Osteocyte (in vitro differentiated cells): Measurements from ENCODE around the gene TTLL1. TPM values are rescaled to one million over a fixed set of nuclear protein-coding genes. Genes with fewer than 3 reads are reported as not detected.

Experiments used
- DNase-seq: peaks from one replicate; pipeline ENCODE4 v3.0.0; 2021; ENCODE audit warnings: mixed read lengths; ENCODE audit not compliant: unreplicated experiment; ENCODE audit errors: extremely low spot score
- H3K27ac Mint-ChIP-seq: one replicate; pipeline ENCODE4 v1.8.0; 2021; ENCODE audit warnings: mild to moderate bottlenecking, mixed read lengths; ENCODE audit not compliant: unreplicated experiment
- H3K27me3 Mint-ChIP-seq: one replicate; pipeline ENCODE4 v1.8.0; 2021; ENCODE audit warnings: mixed read lengths; ENCODE audit not compliant: unreplicated experiment
- H3K36me3 Mint-ChIP-seq: one replicate; pipeline ENCODE4 v1.8.0; 2021; ENCODE audit warnings: mixed read lengths; ENCODE audit not compliant: unreplicated experiment
- H3K4me1 Mint-ChIP-seq: one replicate; pipeline ENCODE4 v1.8.0; 2021; ENCODE audit warnings: mixed read lengths; ENCODE audit not compliant: unreplicated experiment
- H3K4me3 Mint-ChIP-seq: one replicate; pipeline ENCODE4 v1.8.0; 2021; ENCODE audit warnings: mild to moderate bottlenecking, moderate library complexity, mixed read lengths; ENCODE audit not compliant: unreplicated experiment
- H3K9me3 Mint-ChIP-seq: one replicate; pipeline ENCODE4 v1.8.0; 2021; ENCODE audit warnings: mixed read lengths; ENCODE audit not compliant: unreplicated experiment
- CTCF ChIP-seq: fragments of 200-600 bp; sonication (generic); IDR thresholded peaks from 2 replicates; pipeline ENCODE4 v1.5.0; 2021; ENCODE audit warnings: antibody characterized with exemption, mild to moderate bottlenecking, moderate library complexity
- long read RNA-seq: library from polyadenylated mRNA; unstranded; transcript quantifications from one replicate; pipeline ENCODE4 v2.0.0, GENCODE V29; 2021
- total RNA-seq: library from RNA; stranded (reverse); gene quantifications from 2 replicates; pipeline ENCODE4 v1.2.1, GENCODE V29; 2021

Gene TTLL1
- 16.5 and 21.5 TPM in 2 replicates for total RNA-seq
- long read RNA-seq, transcript TTLL1-201 (11 exons, 1,645 nt) = major isoform, 50 of 73 reads
- long read RNA-seq, partial matches to known transcripts = 9 of 73 reads
- long read RNA-seq, other reads (novel, unspliced or antisense) = 12 of 73 reads

- H3K4me3 Mint-ChIP-seq = peak within 1 kb of the TSS; percentile 86
- H3K36me3 Mint-ChIP-seq = peaks cover 8% of the 10 kb centered on the region
- peak; percentile 94 for DNase-seq
- peaks cover 13% of the 10 kb centered on the region for H3K4me1 Mint-ChIP-seq
- no peak for TF ChIP-seq CTCF
- H3K27me3 Mint-ChIP-seq = no peaks in the 10 kb centered on the region
- H3K27ac Mint-ChIP-seq = peak within 1 kb of the TSS; percentile 87
- H3K9me3 Mint-ChIP-seq = no peaks in the 10 kb centered on the region
These were observed at the start of gene TTLL1 for GRCh38 chr22:43088984-43089717. Gene TTLL1, minus strand, starts transcription at chr22:43089391. Its CDS starts 13,805 bp downstream, at chr22:43075586.

- TF ChIP-seq CTCF = no peak
- Mint-ChIP-seq H3K9me3 (no peaks in the 10 kb centered on the region), H3K36me3 (peaks cover 31% of the 10 kb centered on the region), H3K27me3 (no peaks in the 10 kb centered on the region), H3K27ac (no peak overlapping the region), H3K4me1 (peaks cover 1% of the 10 kb centered on the region), H3K4me3 (no peak overlapping the region)
- no peak for DNase-seq
These were observed 47.6 kb upstream of the TTLL1 start for GRCh38 chr22:43136801-43137200.

GRCh38 chr22:43136255-43136654 lies 47.1 kb upstream of the TTLL1 start:
- DNase-seq = no peak
- Mint-ChIP-seq H3K36me3 (peaks cover 31% of the 10 kb centered on the region), H3K4me3 (no peak overlapping the region), H3K27ac (no peak overlapping the region), H3K27me3 (no peaks in the 10 kb centered on the region), H3K4me1 (no peaks in the 10 kb centered on the region), H3K9me3 (no peaks in the 10 kb centered on the region)
- peak; percentile 59 for TF ChIP-seq CTCF

GRCh38 chr22:43135565-43135964 lies 46.4 kb upstream of the TTLL1 start:
- peaks cover 29% of the 10 kb centered on the region for H3K36me3 Mint-ChIP-seq
- no peak for TF ChIP-seq CTCF
- H3K4me3 Mint-ChIP-seq = no peak overlapping the region
- DNase-seq = no peak
- H3K27me3 Mint-ChIP-seq = no peaks in the 10 kb centered on the region
- H3K9me3 Mint-ChIP-seq = no peaks in the 10 kb centered on the region
- H3K4me1 Mint-ChIP-seq = no peaks in the 10 kb centered on the region
- H3K27ac Mint-ChIP-seq = no peak overlapping the region

GRCh38 chr22:43134553-43134952 lies 45.4 kb upstream of the TTLL1 start:
- Mint-ChIP-seq H3K27me3 (no peaks in the 10 kb centered on the region), H3K9me3 (no peaks in the 10 kb centered on the region), H3K4me3 (no peak overlapping the region), H3K36me3 (peaks cover 24% of the 10 kb centered on the region), H3K27ac (no peak overlapping the region), H3K4me1 (no peaks in the 10 kb centered on the region)
- DNase-seq = no peak
- no peak for TF ChIP-seq CTCF
